ENCODE data around the gene TMEM164.

GRCh38 chrX:110219920-110220319 is 217.0 kb downstream of the TMEM164 start:
- TF ChIP-seq CTCF (IDR thresholded peaks at IDR 0.05) (no peak), POLR2AphosphoS5 (IDR thresholded peaks at IDR 0.05) (no peak), POLR2A (IDR thresholded peaks at IDR 0.05) (no peak)
